ENCODE results near the gene PDHX.
"Not testable (repeated sequence)": the region's sequence is repeated elsewhere in the genome, so short reads cannot be mapped to it uniquely, and the experiment has no call there.

The PDHX gene

DNA sequence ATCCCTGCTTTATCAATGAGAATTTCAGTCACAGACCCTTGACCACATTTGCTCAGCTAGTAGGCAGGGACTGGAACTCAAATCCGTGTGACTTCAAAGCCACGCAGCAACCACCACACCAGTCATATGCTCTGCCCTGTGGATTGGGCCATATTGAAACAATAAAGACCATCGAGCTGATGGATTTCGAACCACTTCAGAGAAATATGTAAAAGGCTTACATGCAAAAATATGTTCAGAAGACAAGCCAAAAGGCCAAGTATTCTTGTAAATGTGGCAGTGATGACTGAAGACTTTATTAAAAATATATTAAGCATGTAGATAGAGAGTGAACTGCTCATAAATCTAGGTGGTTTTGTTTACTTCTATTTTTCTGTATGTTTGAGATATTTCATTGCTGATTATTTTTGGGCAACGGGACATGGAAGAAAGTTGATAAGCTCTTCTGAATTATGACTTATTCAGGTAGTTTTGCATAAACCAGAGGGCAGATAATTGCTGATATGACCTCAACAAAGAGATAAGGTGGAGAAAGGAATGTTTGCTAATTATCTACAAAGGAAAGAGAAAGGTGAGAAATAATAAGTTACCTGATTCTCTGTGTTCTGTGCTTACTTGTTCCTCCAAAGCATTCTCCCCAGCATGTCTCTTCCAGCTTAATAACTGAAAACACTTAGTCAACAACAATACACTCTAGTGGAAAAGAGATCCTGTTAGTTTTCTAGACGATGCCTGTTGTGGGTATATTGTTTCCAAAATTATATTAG lies 99.4 kb downstream of the PDHX start:
- no peak overlapping the region for H3K4me3 ChIP-seq (ENCODE audit: low read depth in 1 of 2, low read length in 1 of 2)
- no peaks in the 10 kb centered on the region for H3K27me3 ChIP-seq
- H3K27ac ChIP-seq, result no peak overlapping the region
- H3K36me3 ChIP-seq, result no peaks in the 10 kb centered on the region
- TF ChIP-seq, protein P1, sequence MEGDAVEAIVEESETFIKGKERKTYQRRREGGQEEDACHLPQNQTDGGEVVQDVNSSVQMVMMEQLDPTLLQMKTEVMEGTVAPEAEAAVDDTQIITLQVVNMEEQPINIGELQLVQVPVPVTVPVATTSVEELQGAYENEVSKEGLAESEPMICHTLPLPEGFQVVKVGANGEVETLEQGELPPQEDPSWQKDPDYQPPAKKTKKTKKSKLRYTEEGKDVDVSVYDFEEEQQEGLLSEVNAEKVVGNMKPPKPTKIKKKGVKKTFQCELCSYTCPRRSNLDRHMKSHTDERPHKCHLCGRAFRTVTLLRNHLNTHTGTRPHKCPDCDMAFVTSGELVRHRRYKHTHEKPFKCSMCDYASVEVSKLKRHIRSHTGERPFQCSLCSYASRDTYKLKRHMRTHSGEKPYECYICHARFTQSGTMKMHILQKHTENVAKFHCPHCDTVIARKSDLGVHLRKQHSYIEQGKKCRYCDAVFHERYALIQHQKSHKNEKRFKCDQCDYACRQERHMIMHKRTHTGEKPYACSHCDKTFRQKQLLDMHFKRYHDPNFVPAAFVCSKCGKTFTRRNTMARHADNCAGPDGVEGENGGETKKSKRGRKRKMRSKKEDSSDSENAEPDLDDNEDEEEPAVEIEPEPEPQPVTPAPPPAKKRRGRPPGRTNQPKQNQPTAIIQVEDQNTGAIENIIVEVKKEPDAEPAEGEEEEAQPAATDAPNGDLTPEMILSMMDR (IDR thresholded peaks at IDR 0.05), result no peak
- H3K9me3 ChIP-seq, result no peaks in the 10 kb centered on the region
- H3K4me1 ChIP-seq (ENCODE audit: control insufficient read depth in 1 of 2, insufficient read depth in 1 of 2, low read depth in 1 of 2, low read length in 1 of 2), result no peaks in the 10 kb centered on the region

- no peak overlapping the region for H3K27ac ChIP-seq
- no peaks in the 10 kb centered on the region for H3K27me3 ChIP-seq
- no peak overlapping the region for H3K4me3 ChIP-seq (ENCODE audit: low read depth in 1 of 2, low read length in 1 of 2)
- no peaks in the 10 kb centered on the region for H3K9me3 ChIP-seq
- no peaks in the 10 kb centered on the region for H3K4me1 ChIP-seq (ENCODE audit: control insufficient read depth in 1 of 2, insufficient read depth in 1 of 2, low read depth in 1 of 2, low read length in 1 of 2)
- TF ChIP-seq, protein P1 (IDR thresholded peaks at IDR 0.05), result no peak
- no peaks in the 10 kb centered on the region for H3K36me3 ChIP-seq
Measured at GRCh38 chr11:35016916-35017315, 100.5 kb downstream of the PDHX start.

DNA sequence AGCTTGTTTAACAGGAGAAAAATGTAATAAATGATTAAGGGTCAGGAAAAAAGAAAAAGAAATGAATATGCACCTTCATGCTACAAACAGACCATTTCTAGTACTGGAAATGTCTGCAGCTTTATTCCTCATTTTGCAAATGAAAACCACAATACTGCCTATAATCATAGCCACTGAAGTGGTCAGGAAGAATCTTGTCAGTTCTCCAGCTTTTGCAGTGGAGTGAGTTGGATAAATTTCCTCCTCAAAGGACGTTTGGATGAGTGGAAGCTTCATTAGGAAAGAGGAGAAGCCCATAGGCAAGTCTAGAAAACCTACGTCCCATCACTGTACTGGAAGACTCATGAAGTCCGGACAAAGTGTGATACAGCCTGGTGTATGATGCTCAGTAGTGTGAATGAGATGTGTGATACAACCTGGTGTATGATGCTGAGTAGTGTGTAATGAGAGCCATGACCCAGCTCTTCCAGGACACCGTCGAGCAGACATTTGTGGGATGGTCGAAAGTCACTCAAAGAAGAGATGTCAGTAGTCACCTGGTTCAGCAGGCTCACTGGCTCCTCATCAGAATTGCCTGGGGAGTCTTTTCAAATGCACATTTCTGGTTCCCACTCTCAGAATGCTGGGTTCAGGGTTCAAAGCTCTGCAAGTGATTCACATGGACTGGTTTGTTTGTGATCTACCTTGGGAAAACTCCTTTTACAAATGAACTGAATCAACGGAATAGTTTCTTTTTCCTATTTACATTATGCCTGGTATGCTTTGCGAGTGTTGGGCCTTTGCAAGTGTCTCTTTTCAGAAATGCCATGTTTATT lies 101.3 kb downstream of the PDHX start:
- no peaks in the 10 kb centered on the region for H3K36me3 ChIP-seq
- no peaks in the 10 kb centered on the region for H3K4me1 ChIP-seq (ENCODE audit: control insufficient read depth in 1 of 2, insufficient read depth in 1 of 2, low read depth in 1 of 2, low read length in 1 of 2)
- TF ChIP-seq, protein P1 (IDR thresholded peaks at IDR 0.05), result no peak
- H3K4me3 ChIP-seq (ENCODE audit: low read depth in 1 of 2, low read length in 1 of 2), result no peak overlapping the region
- no peaks in the 10 kb centered on the region for H3K27me3 ChIP-seq
- H3K27ac ChIP-seq, result no peak overlapping the region
- no peaks in the 10 kb centered on the region for H3K9me3 ChIP-seq

GRCh38 chr11:35021589-35021988 lies 105.2 kb downstream of the PDHX start:
- H3K27ac ChIP-seq, result no peak overlapping the region
- no peaks in the 10 kb centered on the region for H3K36me3 ChIP-seq
- H3K27me3 ChIP-seq, result no peaks in the 10 kb centered on the region
- no peak overlapping the region for H3K4me3 ChIP-seq (ENCODE audit: low read depth in 1 of 2, low read length in 1 of 2)
- no peaks in the 10 kb centered on the region for H3K9me3 ChIP-seq
- TF ChIP-seq, protein P1 (IDR thresholded peaks at IDR 0.05), result no peak
- H3K4me1 ChIP-seq (ENCODE audit: control insufficient read depth in 1 of 2, insufficient read depth in 1 of 2, low read depth in 1 of 2, low read length in 1 of 2), result no peaks in the 10 kb centered on the region

- not testable (repeated sequence) for H3K27ac ChIP-seq; H3K9me3 ChIP-seq; H3K4me1 ChIP-seq (ENCODE audit: control insufficient read depth in 1 of 2, insufficient read depth in 1 of 2, low read depth in 1 of 2, low read length in 1 of 2); H3K36me3 ChIP-seq; H3K27me3 ChIP-seq; H3K4me3 ChIP-seq (ENCODE audit: low read depth in 1 of 2, low read length in 1 of 2)
Measured at GRCh38 chr11:35023940-35024339, 107.5 kb downstream of the PDHX start.

DNA sequence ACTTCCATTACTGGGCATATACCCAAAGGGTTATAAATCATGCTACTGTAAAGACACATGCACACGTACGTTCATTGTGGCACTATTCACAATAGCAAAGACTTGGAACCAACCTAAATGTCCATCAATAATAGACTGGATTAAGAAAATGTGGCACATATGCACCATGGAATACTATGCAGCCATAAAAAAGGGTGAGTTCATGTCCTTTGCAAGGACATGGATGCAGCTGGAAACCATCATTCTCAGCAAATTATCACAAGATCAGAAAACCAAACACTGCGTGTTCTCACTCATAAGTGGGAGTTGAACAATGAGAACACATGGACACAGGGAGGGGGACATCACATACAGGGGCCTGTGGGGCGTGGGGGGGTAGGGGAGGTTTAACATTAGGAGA lies 111.6 kb downstream of the PDHX start:
- H3K27ac ChIP-seq; H3K36me3 ChIP-seq; H3K9me3 ChIP-seq; H3K27me3 ChIP-seq; H3K4me3 ChIP-seq (ENCODE audit: low read depth in 1 of 2, low read length in 1 of 2): not testable (repeated sequence)
- peaks cover 6 to 13% of the 10 kb centered on the region in 2 experiments for H3K4me1 ChIP-seq (ENCODE audit: control insufficient read depth in 1 of 2, insufficient read depth in 1 of 2, low read depth in 1 of 2, low read length in 1 of 2)

Measured in neutrophil (primary cell).